A673 (cell line): ENCODE results near the gene ALX4. TPM values are rescaled to one million over a fixed set of nuclear protein-coding genes. Genes with fewer than 3 reads are reported as not detected.
A peak's percentile ranks its signal among the peaks of the same experiment; 100 is the strongest.

ENCODE experiments used
- BruUV-seq: library from RNA; stranded (reverse); fragments of 400-500 nt; replicated peaks from 2 replicates; lab custom pipeline; 2021; lab: Mats Ljungman, UMichigan
- CTCF ChIA-PET: fragments of 300-600 bp; sonication (Branson Sonifier 250); formaldehyde crosslinking; loops from one replicate; lab custom pipeline; 2022; ENCODE audit warnings: antibody characterized with exemption; lab: Charles Lee
- POLR2A ChIA-PET: fragments of 300-600 bp; sonication (Branson Sonifier 250); formaldehyde crosslinking; loops from one replicate; lab custom pipeline; 2022; ENCODE audit warnings: antibody characterized with exemption; ENCODE audit not compliant: low non-redundant PET; lab: Charles Lee
- DNase-seq: peaks from one replicate; pipeline ENCODE4 v3.0.0-alpha.2; 2015; ENCODE audit warnings: low spot score
- H3K27ac ChIP-seq: fragments of 200-600 bp; sonication (generic); 2 replicates; pipeline ENCODE4 v1.5.1; 2016; ENCODE audit warnings: mixed run types, low read depth, mild to moderate bottlenecking, mixed read lengths, antibody characterized with exemption, low read length; ENCODE audit not compliant: poor library complexity, severe bottlenecking
- H3K27me3 ChIP-seq: fragments of 200-600 bp; sonication (generic); replicated peaks from 2 replicates; pipeline ENCODE4 v1.6.1; 2017; ENCODE audit warnings: mixed run types, low read depth, mild to moderate bottlenecking, mixed read lengths, antibody characterized with exemption, low read length; ENCODE audit not compliant: insufficient read depth, poor library complexity
- H3K36me3 ChIP-seq: fragments of 200-600 bp; sonication (generic); 2 replicates; pipeline ENCODE4 v1.6.1; 2016; ENCODE audit warnings: mixed run types, mild to moderate bottlenecking, mixed read lengths, antibody characterized with exemption, low read length; ENCODE audit not compliant: insufficient read depth, poor library complexity, severe bottlenecking
- H3K4me1 ChIP-seq: fragments of 200-600 bp; sonication (generic); 2 replicates; pipeline ENCODE4 v1.6.1; 2017; ENCODE audit warnings: mixed run types, mild to moderate bottlenecking, mixed read lengths, antibody characterized with exemption, low read length; ENCODE audit not compliant: insufficient read depth, poor library complexity, severe bottlenecking
- H3K4me3 ChIP-seq: fragments of 200-600 bp; sonication (generic); 2 replicates; pipeline ENCODE4 v1.5.1; 2016; ENCODE audit warnings: low read depth, mixed run types, mild to moderate bottlenecking, mixed read lengths, low read length; ENCODE audit not compliant: poor library complexity, severe bottlenecking
- H3K9me3 ChIP-seq: fragments of 200-600 bp; sonication (generic); 2 replicates; pipeline ENCODE4 v1.6.1; 2016; ENCODE audit warnings: mixed run types, low read depth, mild to moderate bottlenecking, mixed read lengths, antibody characterized with exemption, low read length; ENCODE audit not compliant: poor library complexity, severe bottlenecking
- EZH2 ChIP-seq: fragments of 200-600 bp; sonication (generic); IDR thresholded peaks from 2 replicates; pipeline ENCODE4 v1.6.1; 2017; ENCODE audit warnings: borderline replicate concordance, low read depth, mild to moderate bottlenecking, mixed read lengths, antibody characterized with exemption, low read length; ENCODE audit not compliant: poor library complexity, severe bottlenecking
- intact Hi-C: fragments of 100-400 bp; cut with micrococcal nuclease; formaldehyde crosslinking; loops from one replicate; pipeline ENCODE4 v1.10.0; 2022; ENCODE audit not compliant: unreplicated experiment
- total RNA-seq: library from RNA; stranded (reverse); gene quantifications from 2 replicates; pipeline ENCODE4 v1.2.3, GENCODE V29; 2021
- TF ChIP-seq, protein P1 (sequence below): fragments of 300-800, 200-600 bp; sonication (generic); conservative IDR thresholded peaks from 2 replicates; pipeline ENCODE4 v1.5.1; 2017; ENCODE audit warnings: low read depth, mild to moderate bottlenecking, antibody characterized with exemption, low read length, moderate library complexity, mixed read lengths

The ALX4 gene
- total RNA-seq, 1 experiment from 2014 or later, result 135 TPM

DNA sequence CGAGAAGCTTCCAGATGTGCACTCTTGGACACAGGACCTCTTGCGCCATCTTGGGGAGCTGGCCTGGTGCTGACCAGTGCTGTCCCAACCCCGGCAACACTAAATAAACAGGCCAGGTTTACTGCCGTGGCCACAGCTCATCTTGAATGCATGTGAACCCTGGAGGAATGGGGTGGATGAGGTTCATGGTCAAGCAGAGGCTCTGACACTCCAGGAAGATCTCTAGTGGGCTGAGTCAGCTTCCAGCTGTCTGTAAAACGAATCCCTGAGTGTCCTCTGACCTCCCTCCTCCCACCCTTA is 51.8 kb downstream of the ALX4 start:
- intact Hi-C loops, result loop anchor here (2.0 kb wide), 1 partner anchor 71 kb away; no protein-coding TSS in a partner anchor
- Histone ChIP-seq H3K27ac (peak overlapping the region; percentile 3), H3K4me3 (no peak overlapping the region), H3K9me3 (peaks cover 10% of the 10 kb centered on the region), H3K4me1 (no peaks in the 10 kb centered on the region), H3K27me3 (no peaks in the 10 kb centered on the region), H3K36me3 (peaks cover 34% of the 10 kb centered on the region)
- DNase-seq, result no peak
- ChIA-PET CTCF (no interaction called here), POLR2A (interaction anchor here (0.5 to 0.6 kb wide), 2 partner anchors 48 to 1746 kb away, joined by 3 to 5 read pairs; no protein-coding TSS in a partner anchor)
- no peak for TF ChIP-seq EZH2
- TF ChIP-seq, protein P1, sequence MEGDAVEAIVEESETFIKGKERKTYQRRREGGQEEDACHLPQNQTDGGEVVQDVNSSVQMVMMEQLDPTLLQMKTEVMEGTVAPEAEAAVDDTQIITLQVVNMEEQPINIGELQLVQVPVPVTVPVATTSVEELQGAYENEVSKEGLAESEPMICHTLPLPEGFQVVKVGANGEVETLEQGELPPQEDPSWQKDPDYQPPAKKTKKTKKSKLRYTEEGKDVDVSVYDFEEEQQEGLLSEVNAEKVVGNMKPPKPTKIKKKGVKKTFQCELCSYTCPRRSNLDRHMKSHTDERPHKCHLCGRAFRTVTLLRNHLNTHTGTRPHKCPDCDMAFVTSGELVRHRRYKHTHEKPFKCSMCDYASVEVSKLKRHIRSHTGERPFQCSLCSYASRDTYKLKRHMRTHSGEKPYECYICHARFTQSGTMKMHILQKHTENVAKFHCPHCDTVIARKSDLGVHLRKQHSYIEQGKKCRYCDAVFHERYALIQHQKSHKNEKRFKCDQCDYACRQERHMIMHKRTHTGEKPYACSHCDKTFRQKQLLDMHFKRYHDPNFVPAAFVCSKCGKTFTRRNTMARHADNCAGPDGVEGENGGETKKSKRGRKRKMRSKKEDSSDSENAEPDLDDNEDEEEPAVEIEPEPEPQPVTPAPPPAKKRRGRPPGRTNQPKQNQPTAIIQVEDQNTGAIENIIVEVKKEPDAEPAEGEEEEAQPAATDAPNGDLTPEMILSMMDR, result no peak
- BruUV-seq, result no TSS peak

DNA sequence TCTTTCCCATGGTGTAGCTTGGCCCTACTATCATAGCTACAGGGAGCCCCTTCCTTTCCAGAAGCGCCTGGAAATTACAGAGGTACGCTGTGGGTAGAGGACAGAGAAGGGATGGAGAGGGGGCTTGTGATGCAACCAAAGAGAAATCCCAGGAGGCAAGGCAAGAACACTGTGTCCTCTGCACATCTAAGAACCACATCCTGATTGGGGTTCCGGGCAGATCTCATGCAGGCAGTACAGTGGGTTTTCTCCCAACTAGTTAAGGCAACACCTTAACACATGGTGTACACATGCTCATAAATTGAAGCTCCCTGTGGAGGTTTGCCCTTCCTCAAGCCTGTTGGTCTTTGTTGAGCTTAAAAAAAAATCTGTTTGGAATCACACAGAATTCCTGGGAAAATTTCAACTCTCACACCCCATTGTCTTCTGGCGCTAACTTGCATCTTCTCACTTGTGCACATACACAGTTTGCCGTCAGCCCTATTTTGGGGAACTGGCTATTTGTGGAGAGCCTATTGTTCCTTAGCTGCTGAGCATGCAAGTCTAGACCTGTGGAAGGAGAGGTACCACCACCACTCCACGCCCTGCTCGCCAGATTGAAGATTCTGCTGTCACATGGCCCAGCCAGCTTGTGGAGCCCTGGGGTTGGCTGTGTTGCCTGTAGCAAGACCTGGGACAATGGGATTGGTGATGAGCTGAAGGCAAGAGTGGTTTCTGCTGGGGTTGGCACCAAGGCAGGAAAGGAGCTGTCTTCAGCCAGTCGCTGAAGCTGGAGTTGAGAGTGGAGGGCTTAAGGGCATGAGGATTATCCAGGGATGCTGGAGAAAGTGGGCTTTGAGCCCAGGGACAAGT is 52.4 kb downstream of the ALX4 start:
- Histone ChIP-seq H3K4me3 (no peak overlapping the region), H3K27ac (peak overlapping the region; percentile 3), H3K27me3 (no peaks in the 10 kb centered on the region), H3K9me3 (peaks cover 15% of the 10 kb centered on the region), H3K36me3 (peaks cover 34% of the 10 kb centered on the region), H3K4me1 (no peaks in the 10 kb centered on the region)
- POLR2A ChIA-PET, result interaction anchor here (0.6 kb wide), 2 partner anchors 48 to 70 kb away, joined by 3 to 4 read pairs; no protein-coding TSS in a partner anchor
- no TSS peak for BruUV-seq
- intact Hi-C loops, result loop anchor here (2.0 kb wide), 1 partner anchor 71 kb away; no protein-coding TSS in a partner anchor
- CTCF ChIA-PET, result no interaction called here
- no peak for DNase-seq
- TF ChIP-seq, protein P1, result no peak
- no peak for TF ChIP-seq EZH2

DNA sequence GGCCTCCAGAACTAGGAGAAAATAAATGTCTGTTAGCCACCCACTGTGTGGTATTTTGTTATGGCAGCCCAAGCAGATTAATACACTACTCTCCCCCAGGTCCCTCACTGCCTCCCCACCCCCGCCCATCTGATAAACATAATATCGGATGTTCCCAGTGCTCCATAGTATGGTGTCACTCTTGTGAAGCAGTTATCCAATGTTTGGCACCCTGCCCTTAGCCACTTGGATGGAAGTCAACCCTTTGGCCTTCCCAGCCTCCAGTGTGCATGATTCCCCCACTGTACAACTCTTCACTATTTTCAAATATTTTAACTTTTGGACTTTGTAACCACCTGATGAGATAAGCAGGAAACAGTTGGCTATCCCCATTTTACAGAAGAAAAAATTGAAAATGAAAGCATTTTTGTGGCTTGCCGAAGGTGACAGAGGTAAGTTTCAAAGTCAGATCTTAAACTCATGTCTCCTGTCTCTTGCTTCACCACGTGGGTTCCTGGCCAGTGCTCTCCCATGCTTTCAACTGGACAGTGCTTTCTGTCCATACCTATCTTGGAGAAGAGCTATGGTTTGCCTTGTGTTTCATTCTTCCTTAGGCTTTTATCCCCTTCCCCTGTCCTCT is 53.2 kb downstream of the ALX4 start:
- Histone ChIP-seq H3K4me3 (no peak overlapping the region), H3K36me3 (peaks cover 34% of the 10 kb centered on the region), H3K4me1 (no peaks in the 10 kb centered on the region), H3K9me3 (peaks cover 19% of the 10 kb centered on the region), H3K27ac (peak overlapping the region; percentile 3), H3K27me3 (no peaks in the 10 kb centered on the region)
- no TSS peak for BruUV-seq
- TF ChIP-seq EZH2, result no peak
- TF ChIP-seq, protein P1, result no peak
- intact Hi-C loops, result no loop called here
- no peak for DNase-seq
- CTCF ChIA-PET, result no interaction called here
- POLR2A ChIA-PET, result no interaction called here
